GM20000 (cell line): ENCODE data around the gene SHH.
"Not testable (repeated sequence)": the region's sequence is repeated elsewhere in the genome, so short reads cannot be mapped to it uniquely, and the experiment has no call there.

Experiments used
- DNase-seq: peaks from one replicate; pipeline ENCODE4 v3.0.0; 2012; ENCODE audit warnings: low spot score
- TF ChIP-seq, protein P1 (sequence below): IDR thresholded peaks from 2 replicates; pipeline ENCODE4 v1.5.1; 2012; ENCODE audit warnings: mild to moderate bottlenecking, control low read depth; ENCODE audit errors: extremely low read depth, missing control alignments

Gene SHH

DNA sequence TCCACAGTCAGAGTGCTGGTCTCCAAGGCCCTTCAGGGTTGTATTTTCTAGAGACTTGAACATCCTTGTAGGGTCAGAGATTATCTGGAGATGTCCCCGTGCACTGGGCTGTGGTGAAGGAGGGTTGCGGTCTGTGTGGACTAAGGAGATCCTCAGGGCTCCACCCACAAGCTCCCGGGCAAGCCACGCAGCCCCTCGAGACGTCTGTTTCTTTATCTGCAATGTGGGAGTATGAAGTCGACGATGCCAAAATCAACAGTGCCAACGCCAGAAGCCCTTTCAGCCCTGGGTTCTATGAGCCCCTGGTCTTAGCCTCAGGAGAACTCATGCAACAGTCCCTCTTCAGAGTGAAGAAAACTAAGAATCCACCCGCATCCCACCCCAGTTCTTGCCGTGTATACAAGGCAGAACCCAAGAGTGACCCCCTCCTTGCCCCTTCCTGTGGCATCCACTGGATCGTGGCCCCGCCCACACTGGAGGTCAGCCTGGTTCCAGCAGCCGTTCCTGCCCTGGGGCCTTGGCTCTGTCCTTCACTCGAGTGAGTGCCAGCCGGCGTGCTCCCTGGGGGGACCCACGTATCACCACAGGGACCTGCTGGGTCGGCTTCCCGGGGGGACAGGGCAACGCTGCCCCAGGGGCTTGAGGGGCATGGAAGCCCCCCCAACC, 6.0 kb upstream of the SHH start:
- DNase-seq = no peak
- TF ChIP-seq, protein P1, sequence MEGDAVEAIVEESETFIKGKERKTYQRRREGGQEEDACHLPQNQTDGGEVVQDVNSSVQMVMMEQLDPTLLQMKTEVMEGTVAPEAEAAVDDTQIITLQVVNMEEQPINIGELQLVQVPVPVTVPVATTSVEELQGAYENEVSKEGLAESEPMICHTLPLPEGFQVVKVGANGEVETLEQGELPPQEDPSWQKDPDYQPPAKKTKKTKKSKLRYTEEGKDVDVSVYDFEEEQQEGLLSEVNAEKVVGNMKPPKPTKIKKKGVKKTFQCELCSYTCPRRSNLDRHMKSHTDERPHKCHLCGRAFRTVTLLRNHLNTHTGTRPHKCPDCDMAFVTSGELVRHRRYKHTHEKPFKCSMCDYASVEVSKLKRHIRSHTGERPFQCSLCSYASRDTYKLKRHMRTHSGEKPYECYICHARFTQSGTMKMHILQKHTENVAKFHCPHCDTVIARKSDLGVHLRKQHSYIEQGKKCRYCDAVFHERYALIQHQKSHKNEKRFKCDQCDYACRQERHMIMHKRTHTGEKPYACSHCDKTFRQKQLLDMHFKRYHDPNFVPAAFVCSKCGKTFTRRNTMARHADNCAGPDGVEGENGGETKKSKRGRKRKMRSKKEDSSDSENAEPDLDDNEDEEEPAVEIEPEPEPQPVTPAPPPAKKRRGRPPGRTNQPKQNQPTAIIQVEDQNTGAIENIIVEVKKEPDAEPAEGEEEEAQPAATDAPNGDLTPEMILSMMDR = no peak

DNA sequence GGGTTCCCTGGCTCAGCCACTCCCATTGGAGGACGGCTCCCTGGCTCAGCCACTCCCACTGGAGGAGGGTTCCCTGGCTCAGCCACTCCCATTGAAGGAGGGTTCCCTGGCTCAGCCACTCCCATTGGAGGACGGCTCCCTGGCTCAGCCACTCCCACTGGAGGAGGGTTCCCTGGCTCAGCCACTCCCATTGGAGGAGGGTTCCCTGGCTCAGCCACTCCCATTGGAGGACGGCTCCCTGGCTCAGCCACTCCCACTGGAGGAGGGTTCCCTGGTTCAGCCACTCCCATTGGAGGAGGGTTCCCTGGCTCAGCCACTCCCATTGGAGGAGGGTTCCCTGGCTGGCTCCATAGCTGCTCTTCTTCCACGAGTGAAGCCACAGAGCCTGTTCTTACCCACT, 5.3 kb upstream of the SHH start:
- not testable (repeated sequence) for DNase-seq

DNA sequence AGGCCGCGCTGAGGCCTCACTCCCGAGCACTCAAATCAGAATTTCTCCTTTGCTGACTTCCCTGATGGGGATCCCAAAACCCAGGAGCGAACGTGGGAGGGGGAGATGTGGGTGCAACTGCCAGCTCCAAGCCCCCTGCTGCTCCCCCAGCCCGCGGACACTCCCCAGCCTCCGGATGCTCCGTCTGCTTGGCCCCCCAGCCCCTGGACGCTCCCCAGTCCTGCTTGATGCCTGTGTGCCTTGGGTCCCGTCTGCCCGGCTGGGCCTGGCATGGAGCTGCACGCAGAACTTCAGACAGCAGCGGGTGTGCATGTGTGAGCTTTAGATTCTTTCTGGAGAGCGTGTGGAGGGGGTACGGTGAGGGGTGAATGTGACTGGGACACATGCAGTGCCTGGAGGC, 4.7 kb upstream of the SHH start:
- TF ChIP-seq, protein P1 = no peak
- no peak for DNase-seq

DNA sequence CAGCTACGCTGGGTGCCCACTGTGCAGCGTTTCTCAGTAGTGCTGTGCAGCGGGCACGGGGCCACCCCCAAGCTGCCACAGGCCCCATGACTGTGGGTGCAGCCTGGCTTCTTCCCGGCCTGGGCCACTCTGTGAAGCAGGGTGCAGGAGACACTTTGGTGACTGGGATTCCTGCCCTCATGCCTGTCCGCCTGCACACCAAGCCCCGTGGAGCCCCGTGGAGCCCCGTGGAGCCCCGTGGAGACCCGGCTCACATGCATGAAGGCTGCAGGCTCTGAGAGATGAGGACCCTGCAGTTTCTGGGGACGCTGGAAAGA, 3.9 kb upstream of the SHH start:
- TF ChIP-seq, protein P1 = no peak
- DNase-seq = no peak

DNA sequence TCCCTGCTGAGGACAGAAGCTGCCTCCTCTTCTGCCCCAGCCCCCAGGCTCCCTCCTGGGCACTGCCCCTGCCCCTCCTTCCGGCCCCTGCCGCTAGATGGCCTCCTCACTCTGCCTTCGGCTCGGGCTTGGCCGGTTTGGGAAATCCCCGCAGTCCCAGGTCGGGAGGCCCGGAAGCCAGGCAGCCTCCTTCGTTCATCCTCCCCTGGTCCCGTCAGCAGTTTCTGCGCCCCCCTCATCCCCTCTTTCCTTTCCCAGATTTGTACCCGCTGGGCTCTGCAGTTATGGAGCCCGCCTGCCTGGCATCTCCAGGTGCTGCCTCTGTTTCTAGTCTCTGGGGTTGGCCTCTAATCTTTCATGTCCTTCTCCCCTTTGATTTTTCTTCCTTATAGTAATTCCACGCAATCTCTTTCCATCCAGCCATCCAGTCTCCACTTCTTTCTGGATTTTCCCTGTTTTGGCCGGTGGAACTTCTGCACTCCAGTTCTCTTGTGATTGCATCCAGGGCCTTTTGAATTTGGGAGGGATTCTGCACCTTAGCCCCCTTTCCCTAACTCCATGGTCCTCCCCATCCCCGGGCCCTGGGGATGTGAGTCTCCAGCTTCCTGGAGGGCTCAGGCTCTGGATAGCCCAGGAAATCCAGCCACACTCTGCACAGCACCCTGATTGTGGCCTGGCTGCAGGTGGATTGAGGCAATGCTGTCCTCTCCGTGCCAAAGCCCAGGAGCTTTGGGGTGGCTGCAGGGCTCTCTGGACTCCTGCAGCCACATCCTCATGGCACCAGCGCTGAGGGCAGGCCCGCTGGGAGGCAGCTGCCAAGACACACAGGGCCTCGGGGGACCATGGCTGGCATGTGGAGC, 3.3 kb upstream of the SHH start:
- TF ChIP-seq, protein P1 = peak; percentile 93
- DNase-seq = peak; percentile 89

DNA sequence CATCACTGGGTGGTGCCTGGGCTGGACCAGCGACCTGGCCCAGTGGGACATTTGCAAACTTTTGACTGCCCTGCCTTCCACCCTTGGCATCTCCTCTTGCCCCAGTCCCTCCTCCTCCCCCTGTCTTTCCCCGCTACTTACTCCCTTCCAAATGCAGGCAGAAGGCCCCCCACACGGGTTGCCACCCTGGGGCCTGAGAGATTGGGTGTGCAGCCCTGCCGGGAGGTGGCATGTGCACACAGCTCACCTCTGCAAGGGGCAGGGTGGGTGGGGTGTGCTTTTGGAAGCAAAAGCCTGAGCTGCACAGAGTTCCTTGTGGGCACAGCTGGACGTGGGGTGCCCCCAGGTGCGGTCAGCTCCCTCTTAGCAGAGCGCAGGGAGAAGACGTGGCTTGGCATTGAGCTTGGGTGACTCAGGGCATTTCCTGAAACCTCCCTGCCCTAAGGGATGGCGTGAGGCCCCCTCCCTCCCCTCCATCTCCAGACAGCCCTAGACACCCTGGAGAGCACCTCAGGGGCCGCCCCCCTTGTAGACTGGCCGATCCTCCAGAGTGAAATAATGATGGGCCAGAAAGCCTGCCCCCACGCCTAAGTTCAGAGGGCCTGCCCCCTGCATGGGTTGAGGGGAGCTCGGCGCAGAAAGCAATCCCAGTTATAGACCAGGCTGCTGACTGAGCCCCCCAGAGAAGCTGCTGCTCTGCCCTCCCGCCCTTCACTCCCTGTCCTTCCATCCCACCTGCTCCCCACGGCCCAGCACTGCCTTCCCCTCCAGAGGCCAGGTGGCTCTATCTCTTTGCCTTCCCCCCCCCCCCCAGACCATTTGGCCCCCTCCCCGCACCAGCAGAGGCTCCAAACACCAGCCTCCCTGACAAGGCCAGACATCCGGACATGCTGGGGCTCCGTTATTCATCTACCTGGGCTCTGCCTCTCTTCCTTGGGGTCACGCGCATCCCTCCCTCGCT, 2.3 kb upstream of the SHH start:
- no peak for DNase-seq

More for the DNA sequence above, 2.3 kb upstream of the SHH start:
- TF ChIP-seq, protein P1 = no peak
